Renal pelvis (tissue), 4 donors: ENCODE data around the gene C19orf25. TPM values are rescaled to one million over a fixed set of nuclear protein-coding genes. Genes with fewer than 3 reads are reported as not detected.
"Not testable (repeated sequence)": the region's sequence is repeated elsewhere in the genome, so short reads cannot be mapped to it uniquely, and the experiment has no call there.

ENCODE experiments used
- DNase-seq: peaks from one replicate; pipeline ENCODE4 v3.0.0-alpha.2; 2013
- polyA plus RNA-seq, 3 donors: library from polyadenylated mRNA; unstranded; fragments of 120-200 nt; gene quantifications; one replicate each; pipeline ENCODE4 v1.2.1, GENCODE V29; 2013; ENCODE audit not compliant: insufficient read length in 3 of 3

C19orf25 gene
- polyA plus RNA-seq, 3 donors: 29.1 to 39.1 (median 32.8) TPM

- no peak for DNase-seq
Measured at GRCh38 chr19:1483979-1484428, 5.0 kb upstream of the C19orf25 start.

DNA sequence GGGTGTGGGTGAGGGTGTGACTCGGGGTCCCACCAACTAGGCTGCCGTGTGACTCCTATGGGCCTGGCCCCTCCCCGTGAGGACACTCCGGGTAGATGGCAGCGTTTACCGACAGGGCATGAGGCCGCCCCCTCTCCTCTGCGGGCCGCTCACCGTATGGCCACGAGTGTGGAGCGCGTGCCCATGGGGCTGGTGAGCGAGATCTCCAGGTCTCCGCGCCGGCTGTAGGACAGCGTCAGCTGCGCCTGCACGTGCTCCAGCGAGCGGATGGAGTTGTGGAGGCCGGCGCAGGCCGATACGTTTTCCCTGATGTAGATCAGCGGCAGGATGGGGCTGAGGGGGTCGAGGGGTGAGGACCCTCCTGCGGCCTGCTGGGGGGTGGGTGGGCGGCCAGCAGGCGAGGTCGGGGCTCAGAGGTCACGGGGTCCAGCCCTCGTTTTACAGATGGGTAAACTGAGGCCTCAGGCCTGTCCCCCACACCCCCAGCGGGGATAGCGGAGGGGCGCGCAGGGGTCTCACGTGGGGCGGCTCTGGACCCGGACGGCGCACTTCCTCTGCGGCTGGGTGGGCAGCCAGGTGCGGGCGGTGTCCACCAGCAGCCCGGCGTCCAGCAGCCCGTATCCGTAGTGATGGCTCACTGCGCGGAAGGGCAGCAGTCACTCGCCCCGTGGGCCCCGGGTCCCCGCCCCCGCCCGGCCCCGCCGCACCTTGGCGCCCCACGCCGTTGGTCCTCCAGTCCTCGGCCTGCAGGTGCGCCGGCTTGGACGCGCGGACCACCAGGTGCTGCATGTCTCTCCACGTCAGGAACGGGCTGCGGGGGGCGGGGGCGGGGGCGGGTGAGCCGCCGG is 4.3 kb upstream of the C19orf25 start:
- no peak for DNase-seq

- DNase-seq: no peak
Measured at GRCh38 chr19:1482361-1483130, 3.5 kb upstream of the C19orf25 start.

DNA sequence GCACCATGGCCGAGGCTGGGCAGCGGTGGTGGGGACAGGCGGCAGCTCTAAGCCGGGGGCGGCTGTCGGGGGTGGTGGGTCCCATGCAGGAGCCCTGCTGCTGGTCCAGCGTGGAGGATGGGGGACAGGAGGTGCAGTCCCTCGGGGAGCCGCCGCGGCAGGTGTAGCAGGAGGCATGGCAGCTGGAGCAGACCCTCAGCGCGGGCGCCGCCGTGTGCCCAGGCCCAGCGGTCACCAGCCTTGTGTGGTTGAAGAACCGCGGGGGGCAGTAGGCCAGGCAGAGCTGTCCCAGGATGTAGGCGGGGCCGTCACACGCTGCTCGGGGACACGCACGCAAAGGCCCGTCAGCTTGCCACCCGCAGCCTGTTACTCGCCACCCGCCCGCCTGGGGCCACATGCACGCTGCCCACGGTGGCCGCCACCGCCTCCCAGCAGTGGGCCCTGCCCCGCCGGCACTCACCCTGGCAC is 2.9 kb upstream of the C19orf25 start:
- no peak for DNase-seq

DNA sequence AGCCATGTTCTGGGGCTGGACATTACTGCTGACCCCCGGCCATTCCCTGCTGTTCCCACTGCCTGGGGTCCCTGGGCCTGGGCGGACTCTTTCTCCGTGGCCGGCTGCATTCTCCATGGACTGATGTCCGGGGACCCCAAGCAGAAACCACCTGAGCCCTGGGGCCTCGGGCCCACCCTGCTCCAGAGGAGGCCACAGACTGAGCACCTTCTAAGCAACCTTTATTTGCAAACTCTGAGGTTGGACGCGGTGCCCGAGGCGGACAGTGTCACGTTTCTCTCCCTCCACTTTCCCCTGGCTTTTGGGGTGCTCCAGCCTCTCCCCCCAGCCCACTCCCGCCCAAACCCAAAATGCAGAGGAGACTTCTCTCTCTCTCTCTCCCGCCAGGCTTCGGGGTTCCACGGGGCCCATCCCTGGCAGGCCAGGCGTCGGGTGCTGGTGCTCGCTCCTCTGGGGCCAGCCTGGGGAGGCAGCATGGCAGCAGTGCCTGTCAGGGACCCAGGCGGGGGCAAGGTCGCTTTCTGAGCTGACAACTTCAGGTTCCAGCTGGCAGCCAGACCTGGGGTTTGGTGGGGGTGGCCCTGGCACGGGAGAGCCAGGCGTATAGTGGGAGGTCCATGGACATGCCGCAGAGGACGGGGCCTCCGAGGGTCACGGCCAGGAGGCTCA is 2.3 kb upstream of the C19orf25 start:
- DNase-seq: no peak

DNA sequence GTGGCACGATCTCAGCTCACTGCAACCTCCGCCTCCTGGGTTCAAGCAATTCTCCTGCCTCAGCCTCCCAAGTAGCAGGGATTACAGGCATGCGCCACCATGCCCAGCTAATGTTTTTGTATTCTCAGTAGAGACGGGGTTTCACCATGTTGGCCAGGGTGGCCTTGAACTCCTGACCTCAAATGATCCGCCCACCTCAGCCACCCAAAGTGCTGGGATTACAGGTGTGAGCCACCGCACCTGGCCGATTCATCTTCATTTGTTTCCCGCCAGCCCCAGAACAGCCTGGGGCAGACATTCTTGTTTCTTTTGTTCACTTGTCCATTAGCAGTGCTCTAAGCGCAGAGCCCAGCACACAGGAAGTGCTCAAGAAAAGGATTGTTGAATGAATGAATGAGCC is 2.0 kb downstream of the C19orf25 start:
- DNase-seq: not testable (repeated sequence)

- no peak for DNase-seq
Measured at GRCh38 chr19:1475751-1476437, 3.1 kb downstream of the C19orf25 start.

- no peak for DNase-seq
Measured at GRCh38 chr19:1474765-1475351, 4.2 kb downstream of the C19orf25 start.

DNA sequence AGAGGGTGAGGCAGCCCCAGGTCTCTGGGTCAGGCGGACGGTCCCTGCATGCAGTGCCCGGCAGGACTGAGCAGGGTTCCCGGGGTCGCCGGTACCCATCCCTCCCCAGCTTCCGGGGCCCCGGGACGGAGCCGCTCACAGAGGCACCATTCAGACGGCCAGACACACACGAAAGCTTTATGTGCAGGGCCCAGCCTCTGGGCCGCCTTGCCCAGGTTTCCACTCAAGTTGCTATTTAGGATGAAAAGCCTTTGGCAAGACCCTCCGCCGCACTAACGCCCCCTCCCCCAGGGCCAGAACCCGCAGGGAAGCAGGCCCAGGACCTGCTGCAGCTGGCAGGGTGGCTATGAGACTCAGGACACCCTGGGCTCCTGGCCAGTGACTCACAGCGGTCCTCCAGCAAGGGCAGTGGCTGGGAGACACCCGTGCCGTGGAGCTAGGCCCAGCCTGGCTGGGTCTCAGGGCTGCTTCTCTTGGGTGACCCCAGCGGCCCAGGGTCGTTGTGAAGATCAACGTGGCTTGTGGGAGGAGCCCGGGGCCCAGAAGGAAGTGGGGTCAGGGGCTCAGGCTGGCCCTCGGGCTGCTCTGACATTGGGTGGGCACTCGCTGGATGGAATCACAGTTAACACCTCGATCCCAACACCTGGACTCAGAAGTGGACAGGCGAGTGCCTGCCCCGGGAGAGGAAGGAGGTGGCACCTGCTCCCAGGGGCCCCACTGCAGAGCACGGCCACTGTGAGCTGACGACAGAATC is 4.8 kb downstream of the C19orf25 start:
- DNase-seq: no peak

DNA sequence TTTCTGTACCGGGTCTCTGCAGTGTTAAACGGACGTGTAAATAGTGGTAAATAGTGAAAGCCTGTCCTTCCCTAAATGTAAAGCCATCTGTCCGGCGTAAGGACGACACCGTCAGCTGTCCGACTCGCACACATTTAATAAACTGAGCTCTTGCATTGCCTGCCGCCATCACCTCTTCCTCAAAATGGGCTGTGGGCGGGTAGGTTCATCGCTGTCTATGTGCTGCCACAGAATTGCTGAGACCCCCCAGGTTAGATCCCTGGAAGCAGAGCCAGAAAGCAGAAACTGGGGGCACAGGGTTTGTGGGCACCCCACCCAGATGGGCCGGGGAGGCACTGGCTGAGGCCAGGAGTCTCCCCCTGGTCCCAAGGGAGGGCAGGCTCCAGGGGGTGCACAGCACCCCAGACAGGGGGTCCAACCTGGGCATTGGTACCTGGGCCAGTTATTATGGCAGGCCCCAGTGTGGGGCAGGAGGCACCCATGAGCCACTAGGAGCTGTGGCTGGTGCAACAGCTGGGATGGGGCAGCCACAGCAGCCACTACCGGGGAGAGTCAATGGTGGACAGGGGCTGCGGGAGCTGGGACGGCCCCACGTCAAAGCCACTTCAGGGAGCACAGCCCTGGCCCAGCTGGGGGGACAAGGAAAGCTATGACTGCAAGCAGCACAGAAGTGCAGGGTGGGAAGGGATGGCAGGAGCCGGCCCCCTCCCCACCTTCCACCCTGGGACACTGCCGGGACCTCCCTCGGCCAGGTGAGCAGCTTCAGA is 5.7 kb downstream of the C19orf25 start:
- no peak for DNase-seq

DNA sequence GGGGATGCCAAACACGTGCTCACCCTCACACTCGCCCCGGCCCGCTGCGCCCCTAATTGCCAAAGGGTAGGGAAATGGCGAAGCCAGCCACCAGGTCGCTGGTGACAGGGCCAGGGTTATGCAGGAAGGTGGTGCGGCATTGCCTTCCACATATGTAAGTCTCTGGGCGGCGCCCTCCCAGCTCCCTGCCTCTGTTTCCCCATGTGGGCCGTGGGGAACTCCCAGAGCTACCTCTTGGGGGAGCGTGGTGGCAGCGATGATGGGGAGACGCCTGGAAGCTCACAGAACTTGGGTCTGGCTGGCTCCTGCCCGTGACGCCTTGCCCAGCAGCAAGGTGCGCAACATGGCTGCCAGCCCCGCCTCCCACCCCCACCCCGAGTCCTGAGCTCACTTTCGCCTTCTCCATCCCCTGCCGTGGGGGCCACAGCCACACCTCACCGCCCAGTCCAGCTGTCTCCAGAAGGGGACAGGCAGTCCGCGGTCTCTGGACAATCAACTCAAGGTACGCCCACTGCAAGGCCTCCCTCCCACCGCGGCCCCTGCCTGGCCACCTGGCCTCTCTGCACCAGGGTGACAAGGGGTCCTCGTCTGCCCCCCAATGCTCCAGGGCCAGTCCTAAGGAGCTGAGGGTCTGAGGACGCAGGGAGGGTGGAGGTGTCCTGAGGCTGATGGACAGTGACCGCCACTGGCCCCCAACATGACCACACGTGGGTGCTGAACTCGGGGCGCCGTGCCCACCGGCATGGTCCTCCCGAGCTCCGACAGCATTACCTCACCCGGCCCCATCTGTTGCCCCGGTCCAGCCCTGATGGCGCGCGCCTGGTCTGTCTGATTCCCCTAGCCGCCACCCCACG is 6.6 kb downstream of the C19orf25 start:
- DNase-seq: no peak

DNA sequence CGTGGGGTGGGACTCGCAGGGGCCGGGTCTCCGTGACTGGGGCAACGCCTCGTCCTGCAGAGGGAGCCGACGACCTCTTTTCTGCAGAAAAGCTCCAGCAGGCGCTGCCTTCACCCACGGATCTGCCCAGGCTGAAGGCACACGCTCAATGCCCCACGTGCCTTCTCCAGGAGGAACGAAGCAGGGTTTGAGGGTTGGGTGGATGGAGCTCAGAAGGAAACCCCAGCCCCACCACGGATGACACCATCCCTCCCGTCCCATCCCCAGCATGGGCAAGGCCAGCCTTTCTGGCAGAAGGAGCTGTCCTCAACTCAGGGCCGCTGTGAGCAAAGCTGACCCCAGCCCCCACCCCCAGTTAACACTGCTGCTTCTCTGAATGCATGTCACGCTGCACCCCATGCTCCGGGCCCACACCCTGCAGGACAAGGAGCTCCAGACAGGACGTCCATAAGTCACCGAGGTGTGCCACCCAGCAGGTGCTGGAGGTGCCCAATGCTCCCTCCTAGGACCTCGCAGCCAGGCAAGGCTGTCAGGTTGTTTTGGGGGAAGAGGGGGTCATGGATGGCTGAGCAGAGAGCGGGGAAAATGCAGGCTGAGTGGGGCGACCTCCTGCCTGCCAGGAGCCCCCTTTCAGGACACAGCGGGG is 7.4 kb downstream of the C19orf25 start:
- no peak for DNase-seq

DNA sequence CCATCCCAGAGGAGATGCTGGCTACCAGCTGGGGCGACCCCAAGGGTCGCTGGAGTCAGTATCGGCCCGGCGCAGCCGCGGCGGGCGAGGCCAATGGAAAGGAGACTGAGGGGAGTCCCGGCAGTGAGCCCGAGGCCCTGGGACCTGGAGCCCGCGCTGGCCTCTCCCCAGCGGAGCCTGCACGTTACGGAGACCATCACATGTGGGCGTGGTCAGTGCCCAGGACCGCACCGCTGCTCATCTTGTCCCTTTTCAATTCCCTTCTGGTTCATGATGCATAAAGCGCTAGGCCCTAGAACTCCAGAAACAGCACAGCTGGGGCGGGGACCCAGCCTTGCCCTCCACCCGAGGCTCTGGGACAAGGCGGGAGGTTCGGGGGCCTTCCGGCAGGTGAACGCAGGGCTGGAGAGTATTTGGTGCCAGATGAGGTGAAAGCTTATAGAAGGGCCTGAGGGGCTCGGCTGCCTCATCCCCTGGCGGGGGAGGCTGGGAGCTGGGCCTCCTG is 8.0 kb downstream of the C19orf25 start:
- DNase-seq: no peak

DNA sequence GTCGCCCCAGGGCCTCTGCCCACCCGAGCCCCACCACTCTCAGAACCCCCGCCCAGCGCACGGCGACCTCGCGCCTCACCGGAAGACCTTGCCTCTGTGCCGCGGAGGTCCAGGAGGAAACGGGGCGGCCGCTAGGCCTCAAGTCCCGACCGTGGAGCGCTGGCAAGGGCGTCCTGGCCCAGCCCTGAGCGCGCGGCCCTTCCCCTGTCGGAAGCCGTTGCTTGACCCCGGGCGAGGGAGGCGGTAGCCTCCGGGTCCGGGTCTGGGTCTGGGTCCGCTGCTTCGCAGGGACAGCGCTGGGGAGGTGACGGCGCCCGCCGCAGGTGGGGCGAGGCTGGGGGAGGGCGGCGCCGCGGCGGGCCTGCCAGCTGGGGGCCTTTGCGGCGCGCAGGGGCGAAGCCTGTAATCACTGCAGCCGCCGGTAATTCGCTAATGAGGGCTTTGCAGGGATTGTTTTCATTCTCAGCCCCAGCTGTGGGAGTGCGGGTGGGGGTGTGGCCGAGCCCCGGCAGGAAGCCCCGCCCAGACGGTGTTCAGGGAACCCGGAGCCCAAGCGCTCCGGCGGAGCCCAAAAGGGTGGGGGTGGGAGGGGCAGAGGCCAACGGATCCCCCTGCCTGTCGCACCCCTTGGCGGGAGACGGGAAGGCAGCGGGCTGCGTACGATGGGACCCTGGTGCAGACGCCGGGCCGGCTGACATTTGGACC is 8.6 kb downstream of the C19orf25 start:
- DNase-seq: no peak

DNA sequence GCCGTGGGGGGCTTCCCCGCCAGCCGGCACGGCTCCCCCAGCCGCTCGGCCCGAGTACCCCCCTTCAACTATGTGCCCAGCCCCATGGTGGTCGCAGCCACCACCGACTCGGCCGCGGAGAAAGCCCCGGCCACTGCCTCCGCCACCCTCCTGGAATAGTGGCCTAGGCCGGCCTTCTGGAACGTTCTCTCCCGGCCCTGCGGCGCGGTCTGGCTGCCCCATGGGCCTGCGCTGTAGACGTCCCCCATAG is 9.0 kb downstream of the C19orf25 start:
- no peak for DNase-seq

DNA sequence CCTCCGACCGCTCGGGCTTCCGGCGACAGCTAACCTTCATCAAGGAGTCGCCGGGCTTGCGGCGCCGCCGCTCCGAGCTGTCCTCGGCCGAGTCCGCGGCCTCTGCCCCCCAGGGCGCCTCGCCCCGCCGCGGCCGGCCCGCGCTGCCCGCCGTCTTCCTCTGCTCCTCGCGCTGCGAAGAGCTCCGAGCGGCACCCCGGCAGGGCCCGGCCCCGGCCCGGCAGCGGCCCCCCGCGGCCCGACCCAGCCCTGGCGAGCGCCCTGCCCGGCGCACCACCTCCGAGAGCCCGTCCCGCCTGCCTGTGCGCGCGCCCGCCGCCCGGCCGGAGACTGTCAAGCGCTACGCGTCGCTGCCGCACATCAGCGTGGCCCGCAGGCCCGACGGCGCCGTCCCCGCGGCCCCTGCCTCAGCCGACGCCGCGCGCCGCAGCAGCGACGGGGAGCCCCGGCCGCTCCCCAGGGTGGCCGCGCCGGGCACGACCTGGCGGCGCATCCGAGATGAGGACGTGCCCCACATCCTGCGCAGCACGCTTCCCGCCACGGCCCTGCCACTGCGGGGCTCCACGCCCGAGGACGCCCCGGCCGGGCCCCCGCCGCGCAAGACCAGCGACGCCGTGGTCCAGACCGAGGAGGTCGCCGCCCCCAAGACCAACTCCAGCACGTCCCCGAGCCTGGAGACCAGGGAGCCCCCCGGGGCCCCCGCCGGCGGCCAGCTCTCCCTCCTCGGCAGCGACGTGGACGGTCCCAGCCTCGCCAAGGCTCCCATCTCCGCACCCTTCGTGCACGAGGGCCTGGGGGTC is 9.6 kb downstream of the C19orf25 start:
- no peak for DNase-seq

GRCh38 chr19:1468821-1469254 is 10.2 kb downstream of the C19orf25 start:
- no peak for DNase-seq
